HEK293 (cell line): Measurements from ENCODE around the gene CYTH4.

Source experiments
- CTCF ChIP-seq: fragments of 450-650 bp; formaldehyde crosslinking; IDR thresholded peaks from 2 replicates; pipeline ENCODE4 v1.5.1; 2016; ENCODE audit warnings: missing biosample characterization, missing genetic modification characterization
- ZNF24 ChIP-seq: fragments of 450-650 bp; formaldehyde crosslinking; IDR thresholded peaks from 2 replicates; pipeline ENCODE4 v1.5.1; 2016; ENCODE audit warnings: missing biosample characterization, missing genetic modification characterization
- ZNF549 ChIP-seq: fragments of 450-650 bp; IDR thresholded peaks from 2 replicates; pipeline ENCODE4 v1.5.1; 2018; ENCODE audit warnings: missing biosample characterization, missing genetic modification characterization, mild to moderate bottlenecking, inconsistent platforms, moderate library complexity
- TF ChIP-seq, protein P1 (sequence below): fragments of 450-650 bp; formaldehyde crosslinking; IDR thresholded peaks from 2 replicates; pipeline ENCODE4 v1.5.1; 2016; ENCODE audit warnings: missing biosample characterization, missing genetic modification characterization
- TF ChIP-seq, protein P2 (sequence below): fragments of 450-650 bp; formaldehyde crosslinking; IDR thresholded peaks from 2 replicates; pipeline ENCODE4 v1.5.1; 2016; ENCODE audit warnings: missing biosample characterization, missing genetic modification characterization

DNA sequence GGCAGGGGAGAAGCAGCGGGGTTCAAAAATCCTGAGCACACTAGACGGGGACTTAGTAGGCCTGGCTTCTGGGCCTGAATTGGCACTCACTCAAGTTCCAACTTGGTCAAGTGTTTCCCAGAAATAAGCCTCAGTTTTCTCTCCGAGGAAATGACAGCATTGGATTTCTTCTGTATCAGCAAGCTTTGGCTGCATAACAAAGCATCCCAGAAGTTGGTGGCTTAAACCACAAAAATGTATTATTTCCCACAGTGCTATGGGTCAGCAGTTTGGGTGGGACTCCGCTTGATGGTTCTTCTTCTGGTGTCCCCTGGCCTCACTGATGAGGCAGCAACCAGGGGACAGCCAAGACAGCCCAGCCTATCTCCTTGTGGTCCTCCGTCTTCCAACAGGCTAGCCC is 1.6 kb upstream of the CYTH4 start:
- TF ChIP-seq CTCF (tag by site-specific recombination) (no peak), ZNF549 (tag by site-specific recombination) (no peak), ZNF24 (tag by site-specific recombination) (no peak)
- TF ChIP-seq, protein P1, sequence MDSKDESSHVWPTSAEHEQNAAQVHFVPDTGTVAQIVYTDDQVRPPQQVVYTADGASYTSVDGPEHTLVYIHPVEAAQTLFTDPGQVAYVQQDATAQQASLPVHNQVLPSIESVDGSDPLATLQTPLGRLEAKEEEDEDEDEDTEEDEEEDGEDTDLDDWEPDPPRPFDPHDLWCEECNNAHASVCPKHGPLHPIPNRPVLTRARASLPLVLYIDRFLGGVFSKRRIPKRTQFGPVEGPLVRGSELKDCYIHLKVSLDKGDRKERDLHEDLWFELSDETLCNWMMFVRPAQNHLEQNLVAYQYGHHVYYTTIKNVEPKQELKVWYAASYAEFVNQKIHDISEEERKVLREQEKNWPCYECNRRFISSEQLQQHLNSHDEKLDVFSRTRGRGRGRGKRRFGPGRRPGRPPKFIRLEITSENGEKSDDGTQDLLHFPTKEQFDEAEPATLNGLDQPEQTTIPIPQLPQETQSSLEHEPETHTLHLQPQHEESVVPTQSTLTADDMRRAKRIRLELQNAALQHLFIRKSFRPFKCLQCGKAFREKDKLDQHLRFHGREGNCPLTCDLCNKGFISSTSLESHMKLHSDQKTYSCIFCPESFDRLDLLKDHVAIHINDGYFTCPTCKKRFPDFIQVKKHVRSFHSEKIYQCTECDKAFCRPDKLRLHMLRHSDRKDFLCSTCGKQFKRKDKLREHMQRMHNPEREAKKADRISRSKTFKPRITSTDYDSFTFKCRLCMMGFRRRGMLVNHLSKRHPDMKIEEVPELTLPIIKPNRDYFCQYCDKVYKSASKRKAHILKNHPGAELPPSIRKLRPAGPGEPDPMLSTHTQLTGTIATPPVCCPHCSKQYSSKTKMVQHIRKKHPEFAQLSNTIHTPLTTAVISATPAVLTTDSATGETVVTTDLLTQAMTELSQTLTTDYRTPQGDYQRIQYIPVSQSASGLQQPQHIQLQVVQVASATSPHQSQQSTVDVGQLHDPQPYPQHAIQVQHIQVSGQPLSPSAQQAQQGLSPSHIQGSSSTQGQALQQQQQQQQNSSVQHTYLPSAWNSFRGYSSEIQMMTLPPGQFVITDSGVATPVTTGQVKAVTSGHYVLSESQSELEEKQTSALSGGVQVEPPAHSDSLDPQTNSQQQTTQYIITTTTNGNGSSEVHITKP: no peak
- TF ChIP-seq, protein P2, sequence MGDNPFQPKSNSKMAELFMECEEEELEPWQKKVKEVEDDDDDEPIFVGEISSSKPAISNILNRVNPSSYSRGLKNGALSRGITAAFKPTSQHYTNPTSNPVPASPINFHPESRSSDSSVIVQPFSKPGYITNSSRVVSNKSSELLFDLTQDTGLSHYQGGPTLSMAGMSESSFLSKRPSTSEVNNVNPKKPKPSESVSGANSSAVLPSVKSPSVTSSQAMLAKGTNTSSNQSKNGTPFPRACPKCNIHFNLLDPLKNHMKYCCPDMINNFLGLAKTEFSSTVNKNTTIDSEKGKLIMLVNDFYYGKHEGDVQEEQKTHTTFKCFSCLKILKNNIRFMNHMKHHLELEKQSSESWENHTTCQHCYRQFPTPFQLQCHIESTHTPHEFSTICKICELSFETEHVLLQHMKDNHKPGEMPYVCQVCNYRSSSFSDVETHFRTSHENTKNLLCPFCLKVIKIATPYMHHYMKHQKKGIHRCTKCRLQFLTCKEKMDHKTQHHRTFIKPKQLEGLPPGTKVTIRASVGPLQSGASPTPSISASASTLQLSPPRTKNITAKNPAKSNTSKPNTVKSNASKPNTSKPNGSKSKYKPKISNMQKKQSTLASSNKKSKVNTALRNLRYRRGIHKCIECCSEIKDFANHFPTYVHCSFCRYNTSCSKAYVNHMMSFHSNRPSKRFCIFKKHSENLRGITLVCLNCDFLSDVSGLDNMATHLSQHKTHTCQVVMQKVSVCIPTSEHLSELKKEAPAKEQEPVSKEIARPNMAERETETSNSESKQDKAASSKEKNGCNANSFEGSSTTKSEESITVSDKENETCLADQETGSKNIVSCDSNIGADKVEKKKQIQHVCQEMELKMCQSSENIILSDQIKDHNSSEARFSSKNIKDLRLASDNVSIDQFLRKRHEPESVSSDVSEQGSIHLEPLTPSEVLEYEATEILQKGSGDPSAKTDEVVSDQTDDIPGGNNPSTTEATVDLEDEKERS (tag by site-specific recombination): no peak
